ENCODE data around the gene ALMS1.

ALMS1 gene

GRCh38 chr2:73356097-73356496 lies 29.5 kb upstream of the ALMS1 start:
- in situ Hi-C loops (cut with MboI; ENCODE audit: low sequenced_read_pairs, unreplicated experiment), result no loop called here
- TF ChIP-seq CTCF (IDR thresholded peaks at IDR 0.05; ENCODE audit: borderline replicate concordance, control extremely low read depth, extremely low read depth, insufficient read depth, missing control alignments), result no peak
- DNase-seq (ENCODE audit: low spot score), result no peak

GRCh38 chr2:73359915-73360697 lies 25.5 kb upstream of the ALMS1 start:
- no peak for DNase-seq (ENCODE audit: low spot score)
- TF ChIP-seq CTCF (IDR thresholded peaks at IDR 0.05; ENCODE audit: borderline replicate concordance, control extremely low read depth, extremely low read depth, insufficient read depth, missing control alignments), result no peak
- in situ Hi-C loops (cut with MboI; ENCODE audit: low sequenced_read_pairs, unreplicated experiment), result no loop called here

GRCh38 chr2:73366060-73366459 lies 19.6 kb upstream of the ALMS1 start:
- in situ Hi-C loops (cut with MboI; ENCODE audit: low sequenced_read_pairs, unreplicated experiment), result no loop called here
- TF ChIP-seq CTCF (IDR thresholded peaks at IDR 0.05; ENCODE audit: borderline replicate concordance, control extremely low read depth, extremely low read depth, insufficient read depth, missing control alignments), result no peak
- no peak for DNase-seq (ENCODE audit: low spot score)

- no peak for TF ChIP-seq CTCF (IDR thresholded peaks at IDR 0.05; ENCODE audit: borderline replicate concordance, control extremely low read depth, extremely low read depth, insufficient read depth, missing control alignments)
- no peak for DNase-seq (ENCODE audit: low spot score)
- in situ Hi-C loops (cut with MboI; ENCODE audit: low sequenced_read_pairs, unreplicated experiment), result no loop called here
Measured at GRCh38 chr2:73368781-73369180, 16.9 kb upstream of the ALMS1 start.

- in situ Hi-C loops (cut with MboI; ENCODE audit: low sequenced_read_pairs, unreplicated experiment), result no loop called here
- no peak for DNase-seq (ENCODE audit: low spot score)
- no peak for TF ChIP-seq CTCF (IDR thresholded peaks at IDR 0.05; ENCODE audit: borderline replicate concordance, control extremely low read depth, extremely low read depth, insufficient read depth, missing control alignments)
Measured at GRCh38 chr2:73370348-73370747, 15.3 kb upstream of the ALMS1 start.

- TF ChIP-seq CTCF (IDR thresholded peaks at IDR 0.05; ENCODE audit: borderline replicate concordance, control extremely low read depth, extremely low read depth, insufficient read depth, missing control alignments), result no peak
- in situ Hi-C loops (cut with MboI; ENCODE audit: low sequenced_read_pairs, unreplicated experiment), result no loop called here
- DNase-seq (ENCODE audit: low spot score), result no peak
Measured at GRCh38 chr2:73373344-73373743, 12.3 kb upstream of the ALMS1 start.
